Panc1 (cell line): ENCODE data around the gene TMEM132E. TPM values are rescaled to one million over a fixed set of nuclear protein-coding genes. Genes with fewer than 3 reads are reported as not detected.

Experiments used
- ATAC-seq: fragments of 200-7000 bp; cut with Tn5 transposase; 2 replicates; pipeline ENCODE4 v1.9.1; 2020; ENCODE audit warnings: mild to moderate bottlenecking, moderate library complexity
- BruUV-seq: library from RNA; stranded (reverse); fragments of 400-500 nt; replicated peaks from 2 replicates; lab custom pipeline; 2021; lab: Mats Ljungman, UMichigan
- CTCF ChIA-PET: fragments of 300-600 bp; sonication (Branson Sonifier 250); formaldehyde crosslinking; loops from one replicate; lab custom pipeline; 2022; ENCODE audit warnings: antibody characterized with exemption; lab: Charles Lee
- POLR2A ChIA-PET: fragments of 300-600 bp; sonication (Branson Sonifier 250); formaldehyde crosslinking; loops from one replicate; lab custom pipeline; 2022; ENCODE audit warnings: antibody characterized with exemption; lab: Charles Lee
- DNase-seq: peaks from one replicate; pipeline ENCODE4 v3.0.0-alpha.2; 2010; ENCODE audit warnings: low read depth, low spot score
- H3K27ac ChIP-seq: 2 replicates; pipeline ENCODE4 v1.5.1; 2011; ENCODE audit warnings: mild to moderate bottlenecking, low read length, inconsistent platforms
- H3K27me3 ChIP-seq: fragments of 200-500 bp; sonication (Bioruptor generic); 2 replicates; pipeline ENCODE4 v1.6.0; 2014; ENCODE audit warnings: low read length, inconsistent platforms; ENCODE audit not compliant: control insufficient read depth, insufficient read depth
- H3K36me3 ChIP-seq: fragments of 200-500 bp; sonication (Bioruptor generic); 2 replicates; pipeline ENCODE4 v1.5.1; 2014; ENCODE audit warnings: inconsistent platforms, mild to moderate bottlenecking, low read length, moderate library complexity; ENCODE audit not compliant: control insufficient read depth, insufficient read depth
- H3K4me1 ChIP-seq: 2 replicates; pipeline ENCODE4 v1.5.1; 2011; ENCODE audit warnings: inconsistent platforms, mild to moderate bottlenecking, low read length, moderate library complexity; ENCODE audit not compliant: control insufficient read depth, insufficient read depth
- H3K4me3 ChIP-seq, 2 experiments: 2 replicates each; pipeline ENCODE4 v1.5.1; 2011 to 2012; ENCODE audit warnings: low read depth in 2 of 2, low read length in 2 of 2, mild to moderate bottlenecking in 2 of 2, inconsistent platforms in 1 of 2, moderate library complexity in 1 of 2
- H3K9me3 ChIP-seq: fragments of 200-500 bp; sonication (Bioruptor generic); 2 replicates; pipeline ENCODE4 v1.5.1; 2014; ENCODE audit warnings: low read depth, mild to moderate bottlenecking, inconsistent platforms, low read length, moderate library complexity; ENCODE audit not compliant: control insufficient read depth, insufficient read depth
- POLR2AphosphoS5 ChIP-seq: IDR thresholded peaks from 2 replicates; pipeline ENCODE4 v1.6.1; 2012; ENCODE audit warnings: mild to moderate bottlenecking, low read depth, low read length, moderate library complexity
- REST ChIP-seq, 2 experiments: IDR thresholded peaks; 2 replicates each; pipeline ENCODE4 v1.6.1; 2011 to 2012; ENCODE audit warnings: low read depth in 2 of 2, control low read depth in 1 of 2, low read length in 1 of 2, mild to moderate bottlenecking in 1 of 2, moderate library complexity in 1 of 2; ENCODE audit not compliant: insufficient read depth in 1 of 2
- SIN3A ChIP-seq: IDR thresholded peaks from 2 replicates; pipeline ENCODE4 v1.6.1; 2012; ENCODE audit warnings: low read depth, mild to moderate bottlenecking, low read length, moderate library complexity, borderline replicate concordance; ENCODE audit not compliant: insufficient read depth
- TCF7L2 ChIP-seq: IDR thresholded peaks from 2 replicates; pipeline ENCODE4 v1.6.1; 2011; ENCODE audit warnings: mild to moderate bottlenecking, low read depth, low read length, inconsistent platforms
- in situ Hi-C: cut with HindIII; loops from 2 replicates; pipeline ENCODE4 v1.10.0; 2016; ENCODE audit warnings: low sequenced_read_pairs, low pct_unique_long_range_greater_than_20kb
- intact Hi-C: fragments of 100-400 bp; cut with micrococcal nuclease; formaldehyde crosslinking; loops from one replicate; pipeline ENCODE4 v1.10.0; 2022; ENCODE audit not compliant: unreplicated experiment
- total RNA-seq: library from RNA; stranded (reverse); gene quantifications from one replicate; pipeline ENCODE4 v1.2.1, GENCODE V29; 2021; ENCODE audit not compliant: unreplicated experiment
- TF ChIP-seq, protein P1 (sequence below): fragments of 450-650 bp; IDR thresholded peaks from 2 replicates; pipeline ENCODE4 v1.5.1; 2017; ENCODE audit warnings: mild to moderate bottlenecking

The TMEM132E gene
- total RNA-seq, 1 experiment from 2014 or later = not detected

DNA sequence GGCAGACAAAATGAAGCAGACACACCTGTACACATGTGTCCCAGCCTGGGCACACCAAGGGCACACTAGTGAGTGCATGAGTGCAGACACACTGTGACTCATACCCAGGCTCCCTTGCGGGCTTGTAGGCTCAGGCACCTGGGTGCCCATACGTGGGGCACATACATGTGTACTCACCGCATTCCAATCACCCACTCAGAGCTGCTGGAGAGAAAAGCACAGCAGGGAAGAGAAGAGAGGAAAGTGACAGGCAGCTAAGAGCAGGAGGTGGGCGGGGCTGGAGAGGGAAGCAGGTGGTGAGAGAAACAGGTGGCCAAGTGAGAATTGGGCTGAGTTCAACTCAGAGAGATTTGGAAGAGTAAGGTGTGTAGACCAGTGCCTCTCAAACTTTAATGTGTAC, 54.0 kb downstream of the TMEM132E start:
- in situ Hi-C loops (no loop called here), intact Hi-C loops (loop anchor here (10.0 kb wide), 1 partner anchor 189 kb away; no protein-coding TSS in a partner anchor)
- Histone ChIP-seq H3K4me3 (no peak overlapping the region), H3K27me3 (peaks cover 5% of the 10 kb centered on the region; the same call in 1 of the 2 replicates), H3K36me3 (no peaks in the 10 kb centered on the region), H3K27ac (no peak overlapping the region), H3K9me3 (no peaks in the 10 kb centered on the region), H3K4me1 (no peaks in the 10 kb centered on the region)
- BruUV-seq = no TSS peak
- no peak for ATAC-seq
- CTCF ChIA-PET = interaction anchor here (0.6 kb wide), 1 partner anchor 208 kb away, joined by 4 read pairs; no protein-coding TSS in a partner anchor
- TF ChIP-seq, protein P1, sequence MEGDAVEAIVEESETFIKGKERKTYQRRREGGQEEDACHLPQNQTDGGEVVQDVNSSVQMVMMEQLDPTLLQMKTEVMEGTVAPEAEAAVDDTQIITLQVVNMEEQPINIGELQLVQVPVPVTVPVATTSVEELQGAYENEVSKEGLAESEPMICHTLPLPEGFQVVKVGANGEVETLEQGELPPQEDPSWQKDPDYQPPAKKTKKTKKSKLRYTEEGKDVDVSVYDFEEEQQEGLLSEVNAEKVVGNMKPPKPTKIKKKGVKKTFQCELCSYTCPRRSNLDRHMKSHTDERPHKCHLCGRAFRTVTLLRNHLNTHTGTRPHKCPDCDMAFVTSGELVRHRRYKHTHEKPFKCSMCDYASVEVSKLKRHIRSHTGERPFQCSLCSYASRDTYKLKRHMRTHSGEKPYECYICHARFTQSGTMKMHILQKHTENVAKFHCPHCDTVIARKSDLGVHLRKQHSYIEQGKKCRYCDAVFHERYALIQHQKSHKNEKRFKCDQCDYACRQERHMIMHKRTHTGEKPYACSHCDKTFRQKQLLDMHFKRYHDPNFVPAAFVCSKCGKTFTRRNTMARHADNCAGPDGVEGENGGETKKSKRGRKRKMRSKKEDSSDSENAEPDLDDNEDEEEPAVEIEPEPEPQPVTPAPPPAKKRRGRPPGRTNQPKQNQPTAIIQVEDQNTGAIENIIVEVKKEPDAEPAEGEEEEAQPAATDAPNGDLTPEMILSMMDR = no peak
- TF ChIP-seq POLR2AphosphoS5 (no peak), REST (IDR thresholded peaks at IDR 0.05; ENCODE audit: insufficient read depth in 1 of 2, low read depth in 2 of 2, low read length in 1 of 2) (no peak), TCF7L2 (no peak), SIN3A (no peak)
- no peak for DNase-seq
- POLR2A ChIA-PET = no interaction called here

DNA sequence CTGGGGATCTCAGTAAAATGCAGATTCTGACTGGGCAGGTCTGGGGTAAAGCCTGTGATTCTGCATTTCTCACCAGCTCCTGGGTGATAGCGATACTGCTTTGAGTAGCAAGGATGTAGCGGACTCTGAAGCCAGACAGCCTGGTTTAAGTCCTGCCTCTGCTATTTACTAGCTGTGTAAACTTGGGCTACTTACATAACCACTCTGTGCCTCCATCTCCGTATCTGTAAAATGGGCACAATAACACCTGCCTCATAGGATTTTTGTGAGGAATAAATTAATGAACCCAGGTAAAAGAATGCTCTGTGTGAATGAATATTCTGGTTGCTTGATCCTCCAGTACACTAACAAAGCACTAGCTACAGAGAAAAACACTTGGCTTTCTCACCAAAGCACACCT, 54.4 kb downstream of the TMEM132E start:
- CTCF ChIA-PET = no interaction called here
- in situ Hi-C loops = no loop called here

More for the DNA sequence above, 54.4 kb downstream of the TMEM132E start:
- Histone ChIP-seq H3K4me3 (no peak overlapping the region), H3K36me3 (no peaks in the 10 kb centered on the region), H3K9me3 (no peaks in the 10 kb centered on the region), H3K27me3 (peaks cover 5% of the 10 kb centered on the region; the same call in 1 of the 2 replicates), H3K27ac (no peak overlapping the region), H3K4me1 (no peaks in the 10 kb centered on the region)
- POLR2A ChIA-PET = no interaction called here
- DNase-seq (no peak), ATAC-seq (no peak)
- no TSS peak for BruUV-seq
- TF ChIP-seq POLR2AphosphoS5 = no peak
- TF ChIP-seq, protein P1 = no peak
- TF ChIP-seq TCF7L2 = no peak
- TF ChIP-seq SIN3A = no peak
- TF ChIP-seq REST (IDR thresholded peaks at IDR 0.05; ENCODE audit: insufficient read depth in 1 of 2, low read depth in 2 of 2, low read length in 1 of 2) = no peak
- intact Hi-C loops = loop anchor here (10.0 kb wide), 1 partner anchor 189 kb away; no protein-coding TSS in a partner anchor
